ENCODE measurements around the gene PSMB8. TPM values are rescaled to one million over a fixed set of nuclear protein-coding genes. Genes with fewer than 3 reads are reported as not detected.

Gene PSMB8
- polyA plus RNA-seq, 1 donor (not counting 4 experiments of a cell fraction or from before 2014, with no cell fraction given) = 63.4 TPM

GRCh38 chr6:32860674-32861073 lies 16.8 kb upstream of the PSMB8 start:
- DNase-seq (ENCODE audit: low read depth, low spot score) (no peak), FAIRE-seq (no peak)
- H3K4me3 ChIP-seq (ENCODE audit: control insufficient read depth in 2 of 3, extremely low read depth in 1 of 3, insufficient read depth in 2 of 3, low read depth in 1 of 3, low read length in 3 of 3) = peak overlapping the region in 1 of 3 experiments; percentile 7
- peak overlapping the region; percentile 67 for H3K4me2 ChIP-seq (ENCODE audit: control insufficient read depth, extremely low read depth, insufficient read depth, low read depth, low read length)
- H2AFZ ChIP-seq (ENCODE audit: control insufficient read depth, low read length) = no peak overlapping the region
- peak overlapping the region; percentile 70 for H3K27ac ChIP-seq (ENCODE audit: control insufficient read depth, insufficient read depth, low read length)
- no peaks in the 10 kb centered on the region for H3K36me3 ChIP-seq (ENCODE audit: control insufficient read depth in 2 of 2, extremely low read depth in 1 of 2, insufficient read depth in 2 of 2, low read length in 2 of 2)
- no peaks in the 10 kb centered on the region for H3K27me3 ChIP-seq (ENCODE audit: control insufficient read depth, extremely low read depth, insufficient read depth, low read length)
- TF ChIP-seq, protein P1, sequence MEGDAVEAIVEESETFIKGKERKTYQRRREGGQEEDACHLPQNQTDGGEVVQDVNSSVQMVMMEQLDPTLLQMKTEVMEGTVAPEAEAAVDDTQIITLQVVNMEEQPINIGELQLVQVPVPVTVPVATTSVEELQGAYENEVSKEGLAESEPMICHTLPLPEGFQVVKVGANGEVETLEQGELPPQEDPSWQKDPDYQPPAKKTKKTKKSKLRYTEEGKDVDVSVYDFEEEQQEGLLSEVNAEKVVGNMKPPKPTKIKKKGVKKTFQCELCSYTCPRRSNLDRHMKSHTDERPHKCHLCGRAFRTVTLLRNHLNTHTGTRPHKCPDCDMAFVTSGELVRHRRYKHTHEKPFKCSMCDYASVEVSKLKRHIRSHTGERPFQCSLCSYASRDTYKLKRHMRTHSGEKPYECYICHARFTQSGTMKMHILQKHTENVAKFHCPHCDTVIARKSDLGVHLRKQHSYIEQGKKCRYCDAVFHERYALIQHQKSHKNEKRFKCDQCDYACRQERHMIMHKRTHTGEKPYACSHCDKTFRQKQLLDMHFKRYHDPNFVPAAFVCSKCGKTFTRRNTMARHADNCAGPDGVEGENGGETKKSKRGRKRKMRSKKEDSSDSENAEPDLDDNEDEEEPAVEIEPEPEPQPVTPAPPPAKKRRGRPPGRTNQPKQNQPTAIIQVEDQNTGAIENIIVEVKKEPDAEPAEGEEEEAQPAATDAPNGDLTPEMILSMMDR (optimal IDR thresholded peaks at IDR 0.05 in 1 of 3, IDR thresholded peaks at IDR 0.05 in 1 of 3, conservative IDR thresholded peaks at IDR 0.05 in 1 of 3; ENCODE audit: extremely low read depth in 1 of 3, insufficient read depth in 2 of 3, low read length in 3 of 3) = no peak
- no peak for TF ChIP-seq EZH2 (IDR thresholded peaks at IDR 0.05; ENCODE audit: low read length)
- dilution Hi-C loops (cut with MboI; ENCODE audit: extremely low pct_ligation_motif_present, low sequenced_read_pairs) = no loop called here
- H3K9me3 ChIP-seq (ENCODE audit: control insufficient read depth, low read depth, low read length) = no peaks in the 10 kb centered on the region
- peak overlapping the region; percentile 52 for H3K9ac ChIP-seq (ENCODE audit: control insufficient read depth, extremely low read depth, insufficient read depth, low read length)
- H3K79me2 ChIP-seq (ENCODE audit: control insufficient read depth, insufficient read depth, low read length) = no peaks in the 10 kb centered on the region
- H3K4me1 ChIP-seq (ENCODE audit: control insufficient read depth, extremely low read depth, insufficient read depth, low read length) = peaks cover 19% of the 10 kb centered on the region
- no peaks in the 10 kb centered on the region for H4K20me1 ChIP-seq (ENCODE audit: control insufficient read depth, extremely low read depth, insufficient read depth, low read length)
- H3K9me1 ChIP-seq (ENCODE audit: control insufficient read depth, extremely low read depth, insufficient read depth, low read length) = no peaks in the 10 kb centered on the region

DNA sequence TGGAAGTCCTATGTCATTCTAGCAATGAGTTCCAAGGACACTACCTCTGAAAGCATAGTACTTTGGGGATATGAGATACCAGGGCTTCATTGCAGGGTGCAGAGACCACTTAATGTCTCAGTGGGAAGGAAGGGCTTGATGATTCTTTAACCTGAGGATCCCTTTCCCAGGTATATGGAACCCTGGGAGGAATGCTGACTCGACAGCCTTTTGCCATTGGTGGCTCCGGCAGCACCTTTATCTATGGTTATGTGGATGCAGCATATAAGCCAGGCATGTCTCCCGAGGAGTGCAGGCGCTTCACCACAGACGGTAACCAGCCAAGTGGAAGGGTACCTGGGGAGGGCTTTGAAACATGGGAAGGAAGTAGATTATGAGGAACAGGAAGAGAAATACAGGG lies 14.3 kb upstream of the PSMB8 start:
- Histone ChIP-seq H4K20me1 (ENCODE audit: control insufficient read depth, extremely low read depth, insufficient read depth, low read length) (no peaks in the 10 kb centered on the region), H2AFZ (ENCODE audit: control insufficient read depth, low read length) (no peak overlapping the region), H3K4me3 (ENCODE audit: control insufficient read depth in 2 of 3, extremely low read depth in 1 of 3, insufficient read depth in 2 of 3, low read depth in 1 of 3, low read length in 3 of 3) (no peak overlapping the region), H3K4me2 (ENCODE audit: control insufficient read depth, extremely low read depth, insufficient read depth, low read depth, low read length) (no peak overlapping the region), H3K9ac (ENCODE audit: control insufficient read depth, extremely low read depth, insufficient read depth, low read length) (no peak overlapping the region), H3K27me3 (ENCODE audit: control insufficient read depth, extremely low read depth, insufficient read depth, low read length) (no peaks in the 10 kb centered on the region), H3K4me1 (ENCODE audit: control insufficient read depth, extremely low read depth, insufficient read depth, low read length) (peaks cover 32% of the 10 kb centered on the region), H3K36me3 (ENCODE audit: control insufficient read depth in 2 of 2, extremely low read depth in 1 of 2, insufficient read depth in 2 of 2, low read length in 2 of 2) (no peaks in the 10 kb centered on the region), H3K27ac (ENCODE audit: control insufficient read depth, insufficient read depth, low read length) (no peak overlapping the region), H3K9me3 (ENCODE audit: control insufficient read depth, low read depth, low read length) (no peaks in the 10 kb centered on the region), H3K79me2 (ENCODE audit: control insufficient read depth, insufficient read depth, low read length) (peaks cover 2% of the 10 kb centered on the region), H3K9me1 (ENCODE audit: control insufficient read depth, extremely low read depth, insufficient read depth, low read length) (no peaks in the 10 kb centered on the region)
- no peak for FAIRE-seq
- no peak for DNase-seq (ENCODE audit: low read depth, low spot score)
- dilution Hi-C loops (cut with MboI; ENCODE audit: extremely low pct_ligation_motif_present, low sequenced_read_pairs) = no loop called here
- TF ChIP-seq EZH2 (IDR thresholded peaks at IDR 0.05; ENCODE audit: low read length) = no peak
- TF ChIP-seq, protein P1 (optimal IDR thresholded peaks at IDR 0.05 in 1 of 3, IDR thresholded peaks at IDR 0.05 in 1 of 3, conservative IDR thresholded peaks at IDR 0.05 in 1 of 3; ENCODE audit: extremely low read depth in 1 of 3, insufficient read depth in 2 of 3, low read length in 3 of 3) = no peak

Measured in keratinocyte (primary cell).